Activated CD4-positive, alpha-beta memory T cell treated with anti-CD3 and anti-CD28 coated beads for 36 hours (primary cell): ENCODE measurements around the gene RBBP4. TPM values are rescaled to one million over a fixed set of nuclear protein-coding genes. Genes with fewer than 3 reads are reported as not detected.

Experiments
- CTCF ChIA-PET: fragments of 350-600 bp; sonication (Branson Sonifier 250); formaldehyde crosslinking; loops from one replicate; lab custom pipeline; 2021; ENCODE audit warnings: antibody characterized with exemption, inconsistent platforms; lab: Charles Lee
- POLR2A ChIA-PET: fragments of 350-600 bp; sonication (Branson Sonifier 250); formaldehyde crosslinking; loops from one replicate; lab custom pipeline; 2021; ENCODE audit warnings: antibody characterized with exemption; lab: Charles Lee
- DNase-seq: peaks from one replicate; pipeline ENCODE4 v3.0.0-alpha.2; 2020
- H3K27ac Mint-ChIP-seq: one replicate; pipeline ENCODE4 v1.8.0; 2021; ENCODE audit warnings: mixed read lengths
- H3K27me3 Mint-ChIP-seq: one replicate; pipeline ENCODE4 v1.8.0; 2021; ENCODE audit warnings: mixed read lengths
- H3K36me3 Mint-ChIP-seq: one replicate; pipeline ENCODE4 v1.8.0; 2021; ENCODE audit warnings: mixed read lengths
- H3K4me1 Mint-ChIP-seq: one replicate; pipeline ENCODE4 v1.8.0; 2021; ENCODE audit warnings: low read depth, mixed read lengths
- H3K4me3 Mint-ChIP-seq: one replicate; pipeline ENCODE4 v1.8.0; 2021; ENCODE audit warnings: mild to moderate bottlenecking, mixed read lengths
- H3K9me3 Mint-ChIP-seq: one replicate; pipeline ENCODE4 v1.8.0; 2021; ENCODE audit warnings: mixed read lengths
- intact Hi-C: fragments of 100-400 bp; cut with micrococcal nuclease; formaldehyde crosslinking; loops from one replicate; pipeline ENCODE4 v1.15.1; 2023
- total RNA-seq, 2 experiments: library from RNA; stranded (reverse); gene quantifications; one replicate each; pipeline ENCODE4 v1.2.3, GENCODE V29; 2021

RBBP4 gene
- total RNA-seq, 2 experiments from 2014 or later = 325 to 334 TPM

DNA sequence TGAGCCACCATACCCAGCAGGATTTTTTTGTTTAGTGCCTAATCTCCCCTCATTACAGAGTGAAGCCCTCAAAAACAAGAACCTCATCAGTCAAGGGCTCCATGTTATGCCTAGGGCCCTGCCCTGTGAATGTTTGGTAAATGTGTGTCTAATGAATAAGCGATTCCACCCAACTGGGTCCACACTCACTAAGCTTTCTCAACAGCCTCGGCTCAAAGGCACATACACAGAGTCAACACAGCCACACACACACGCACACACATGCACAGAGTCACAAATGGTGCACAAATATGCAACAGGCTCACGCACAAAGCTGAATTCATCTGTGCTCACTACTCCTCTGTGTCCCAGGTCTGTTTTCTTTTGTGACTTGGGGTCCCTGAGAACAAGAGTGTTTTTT lies 63.3 kb downstream of the RBBP4 start:
- no peak overlapping the region for H3K4me3 Mint-ChIP-seq

DNA sequence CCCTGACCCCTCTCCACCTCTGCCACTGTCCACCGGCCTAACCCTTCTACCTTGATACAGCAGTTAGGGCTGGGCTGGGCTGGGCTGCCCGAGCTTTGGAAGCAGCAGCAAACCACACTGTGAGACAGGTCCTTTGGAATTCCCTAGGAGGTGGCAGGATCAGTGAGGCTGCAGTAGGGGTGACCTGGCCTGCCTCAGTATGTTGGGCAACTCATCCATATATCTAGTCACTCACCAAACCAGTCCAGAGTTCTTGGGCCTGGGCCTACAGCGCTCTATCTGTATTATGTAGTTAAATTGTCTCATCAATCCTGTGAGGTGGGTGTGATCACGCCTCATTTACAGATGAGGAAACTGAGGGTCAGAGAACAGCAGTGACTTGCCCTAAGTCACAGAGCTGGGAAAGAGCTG lies 64.9 kb downstream of the RBBP4 start:
- Mint-ChIP-seq H3K27me3 (no peaks in the 10 kb centered on the region), H3K27ac (no peak overlapping the region), H3K4me1 (peaks cover 13% of the 10 kb centered on the region), H3K4me3 (no peak overlapping the region), H3K36me3 (no peaks in the 10 kb centered on the region), H3K9me3 (no peaks in the 10 kb centered on the region)
- ChIA-PET CTCF (interaction anchor here (1.8 kb wide), 1 partner anchor 57 kb away, joined by 9 read pairs; no protein-coding TSS in a partner anchor), POLR2A (no interaction called here)
- intact Hi-C loops = no loop called here
- DNase-seq = no peak

More for the DNA sequence above, 63.3 kb downstream of the RBBP4 start:
- H3K9me3 Mint-ChIP-seq = no peaks in the 10 kb centered on the region
- intact Hi-C loops = no loop called here
- H3K36me3 Mint-ChIP-seq = no peaks in the 10 kb centered on the region
- H3K4me1 Mint-ChIP-seq = peaks cover 13% of the 10 kb centered on the region
- no peak for DNase-seq
- ChIA-PET CTCF (interaction anchor here (0.6 to 6.4 kb wide), 4 partner anchors 15 to 532 kb away, joined by 3 to 221 read pairs (median 54); partner anchors contain the start of gene FNDC5), POLR2A (no interaction called here)
- H3K27me3 Mint-ChIP-seq = no peaks in the 10 kb centered on the region
- no peak overlapping the region for H3K27ac Mint-ChIP-seq

DNA sequence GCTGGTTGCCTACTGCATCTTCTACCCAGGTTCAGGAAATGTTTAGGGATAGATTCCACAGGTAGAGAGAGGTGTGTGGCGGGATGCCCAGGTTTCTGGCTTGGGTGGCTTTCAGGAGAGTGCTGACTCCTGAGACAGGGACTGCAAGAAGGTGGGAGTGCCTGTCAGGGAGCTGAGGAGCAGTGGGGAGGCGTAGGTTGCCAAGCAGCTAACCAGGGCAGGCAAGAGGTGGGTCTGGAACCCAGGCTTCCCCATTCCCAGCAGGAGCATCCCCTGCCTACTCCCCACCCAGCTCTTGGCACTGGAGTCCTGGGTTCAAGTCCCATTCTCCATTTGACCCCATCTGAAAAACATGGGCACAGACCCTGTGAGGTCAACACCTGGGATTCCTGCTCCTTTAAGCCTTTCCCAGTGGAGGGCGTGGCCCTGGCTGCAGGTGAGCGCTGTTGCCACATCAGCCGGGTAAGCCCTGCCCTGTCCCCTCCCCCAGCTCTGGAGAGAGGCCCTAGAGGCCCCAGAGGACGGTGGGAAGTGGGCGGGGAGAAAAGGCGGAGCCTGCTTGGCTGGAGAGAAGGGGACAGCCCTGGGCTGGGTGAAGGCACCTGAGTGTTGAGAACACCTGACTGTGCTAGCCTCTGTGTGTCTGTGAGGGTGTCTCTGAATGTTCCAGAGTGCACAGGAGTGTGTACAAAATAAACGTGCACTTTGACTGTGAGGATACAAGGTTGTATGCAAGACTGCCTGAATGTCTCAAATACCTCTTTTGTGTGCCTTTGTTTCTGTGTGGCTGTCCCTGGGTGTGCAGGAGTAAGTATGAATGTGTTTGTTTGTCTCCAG lies 65.5 kb downstream of the RBBP4 start:
- Mint-ChIP-seq H3K9me3 (no peaks in the 10 kb centered on the region), H3K36me3 (no peaks in the 10 kb centered on the region), H3K27me3 (no peaks in the 10 kb centered on the region), H3K27ac (no peak overlapping the region), H3K4me3 (no peak overlapping the region), H3K4me1 (peaks cover 13% of the 10 kb centered on the region)
- ChIA-PET POLR2A (no interaction called here), CTCF (interaction anchor here (1.8 kb wide), 1 partner anchor 56 kb away, joined by 9 read pairs; no protein-coding TSS in a partner anchor)
- DNase-seq = peak; percentile 85
- intact Hi-C loops = no loop called here

DNA sequence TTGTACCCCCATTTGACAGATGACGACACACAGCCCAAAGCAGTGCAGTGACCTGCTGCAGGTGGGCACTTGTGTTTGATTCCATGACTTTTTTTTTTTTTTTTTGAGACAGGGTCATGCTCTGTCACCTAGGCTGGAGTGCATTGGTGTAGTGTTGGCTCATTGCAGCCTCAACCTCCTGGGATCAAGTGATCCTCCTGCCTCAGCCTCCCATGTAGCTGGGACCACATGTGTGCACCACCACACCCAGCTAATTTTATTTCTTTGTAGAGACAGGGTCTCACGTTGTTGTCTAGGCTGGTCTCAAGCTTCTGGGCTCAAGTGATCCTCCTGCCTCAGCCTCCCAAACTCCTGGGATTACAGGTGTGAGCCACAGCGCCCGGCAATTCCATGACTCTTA lies 66.5 kb downstream of the RBBP4 start:
- Mint-ChIP-seq H3K36me3 (no peaks in the 10 kb centered on the region), H3K27ac (no peak overlapping the region), H3K4me1 (peaks cover 9% of the 10 kb centered on the region), H3K27me3 (no peaks in the 10 kb centered on the region), H3K9me3 (no peaks in the 10 kb centered on the region), H3K4me3 (no peak overlapping the region)
- intact Hi-C loops = no loop called here
- POLR2A ChIA-PET = no interaction called here
- CTCF ChIA-PET = no interaction called here
- no peak for DNase-seq

DNA sequence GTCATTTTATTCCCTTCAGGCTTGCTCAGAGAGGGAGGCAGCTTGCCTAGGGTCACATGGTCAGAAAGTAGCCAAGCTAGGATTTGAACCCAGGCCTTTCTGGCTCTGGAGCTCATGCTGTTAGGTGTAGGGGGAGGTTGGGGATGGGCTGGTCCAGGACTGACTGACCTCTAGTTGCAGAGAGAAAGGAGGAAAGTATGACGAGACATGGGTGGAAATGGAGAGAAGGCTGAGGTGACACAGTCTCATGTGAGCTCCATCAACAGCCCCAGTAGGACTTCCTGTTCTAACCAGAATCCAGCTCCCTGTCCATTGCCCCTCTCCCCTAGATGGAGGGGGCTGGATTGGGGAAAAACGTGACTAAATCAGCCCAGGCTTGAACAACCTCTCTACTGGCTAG lies 67.0 kb downstream of the RBBP4 start:
- H3K27me3 Mint-ChIP-seq = peaks cover 1% of the 10 kb centered on the region
- DNase-seq = no peak
- no peaks in the 10 kb centered on the region for H3K36me3 Mint-ChIP-seq
- H3K4me1 Mint-ChIP-seq = peaks cover 9% of the 10 kb centered on the region
- intact Hi-C loops = no loop called here
- POLR2A ChIA-PET = no interaction called here
- H3K9me3 Mint-ChIP-seq = no peaks in the 10 kb centered on the region
- CTCF ChIA-PET = interaction anchor here (0.7 kb wide), 1 partner anchor 9 kb away, joined by 3 read pairs; no protein-coding TSS in a partner anchor
- no peak overlapping the region for H3K27ac Mint-ChIP-seq
- no peak overlapping the region for H3K4me3 Mint-ChIP-seq

DNA sequence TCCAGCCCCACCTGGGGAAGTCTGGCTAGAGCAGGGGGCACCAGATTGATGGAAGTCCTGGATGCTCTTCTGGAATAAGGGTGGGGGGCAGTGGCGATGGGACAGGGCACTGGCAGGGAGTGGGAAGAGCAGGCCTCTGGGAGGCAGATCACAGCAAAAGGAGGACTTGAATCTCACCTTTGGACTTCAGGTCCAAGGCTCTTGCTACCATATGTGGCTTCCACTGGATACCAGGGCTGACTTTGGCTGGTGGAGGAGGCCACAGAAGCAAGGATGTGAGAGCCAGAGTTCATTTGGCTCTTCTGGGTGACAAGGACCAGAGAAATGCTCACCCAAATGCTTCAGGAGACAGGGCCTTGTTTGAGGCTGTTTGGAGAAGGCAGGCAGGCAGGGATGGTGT lies 67.5 kb downstream of the RBBP4 start:
- CTCF ChIA-PET = interaction anchor here (0.7 kb wide), 1 partner anchor 9 kb away, joined by 3 read pairs; no protein-coding TSS in a partner anchor
- H3K27ac Mint-ChIP-seq = no peak overlapping the region
- POLR2A ChIA-PET = no interaction called here
- peaks cover 9% of the 10 kb centered on the region for H3K4me1 Mint-ChIP-seq
- H3K27me3 Mint-ChIP-seq = peaks cover 1% of the 10 kb centered on the region
- no peaks in the 10 kb centered on the region for H3K9me3 Mint-ChIP-seq
- no peaks in the 10 kb centered on the region for H3K36me3 Mint-ChIP-seq
- intact Hi-C loops = no loop called here
- H3K4me3 Mint-ChIP-seq = no peak overlapping the region
- no peak for DNase-seq

DNA sequence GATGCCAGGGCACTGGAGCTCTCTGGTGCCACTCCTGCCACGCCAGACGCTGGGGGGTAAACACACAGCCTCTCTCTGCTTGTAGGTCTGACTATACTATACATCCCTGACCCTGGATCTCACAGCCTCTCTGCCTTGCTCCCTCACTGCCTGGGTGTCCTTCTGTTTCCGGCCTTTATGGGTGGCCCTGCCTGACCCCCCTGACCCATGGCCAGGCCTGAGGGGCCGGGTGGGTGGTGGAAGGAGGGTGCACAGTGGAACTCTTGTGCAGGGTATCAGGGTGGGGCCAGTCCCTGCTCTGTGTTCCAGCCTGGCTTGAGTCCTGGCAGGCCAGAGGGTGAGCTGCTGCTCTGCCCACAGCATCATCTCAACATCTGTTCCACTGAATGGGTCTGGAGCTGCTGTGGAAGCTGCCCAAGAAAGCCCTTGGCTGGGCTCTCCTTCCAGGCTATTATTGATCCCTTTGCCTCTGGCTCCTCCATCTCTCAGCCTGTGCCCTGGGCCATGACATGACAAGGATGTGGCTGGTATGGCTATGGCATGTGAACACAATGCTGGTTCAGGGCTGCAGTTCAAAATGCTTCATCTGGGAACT lies 68.8 kb downstream of the RBBP4 start:
- H3K4me1 Mint-ChIP-seq = peaks cover 9% of the 10 kb centered on the region
- H3K4me3 Mint-ChIP-seq = no peak overlapping the region
- CTCF ChIA-PET = interaction anchor here (1.4 kb wide), 1 partner anchor 53 kb away, joined by 3 read pairs; no protein-coding TSS in a partner anchor
- H3K36me3 Mint-ChIP-seq = no peaks in the 10 kb centered on the region
- DNase-seq = no peak
- no peak overlapping the region for H3K27ac Mint-ChIP-seq
- POLR2A ChIA-PET = no interaction called here
- intact Hi-C loops = no loop called here
- peaks cover 4% of the 10 kb centered on the region for H3K27me3 Mint-ChIP-seq
- H3K9me3 Mint-ChIP-seq = no peaks in the 10 kb centered on the region

DNA sequence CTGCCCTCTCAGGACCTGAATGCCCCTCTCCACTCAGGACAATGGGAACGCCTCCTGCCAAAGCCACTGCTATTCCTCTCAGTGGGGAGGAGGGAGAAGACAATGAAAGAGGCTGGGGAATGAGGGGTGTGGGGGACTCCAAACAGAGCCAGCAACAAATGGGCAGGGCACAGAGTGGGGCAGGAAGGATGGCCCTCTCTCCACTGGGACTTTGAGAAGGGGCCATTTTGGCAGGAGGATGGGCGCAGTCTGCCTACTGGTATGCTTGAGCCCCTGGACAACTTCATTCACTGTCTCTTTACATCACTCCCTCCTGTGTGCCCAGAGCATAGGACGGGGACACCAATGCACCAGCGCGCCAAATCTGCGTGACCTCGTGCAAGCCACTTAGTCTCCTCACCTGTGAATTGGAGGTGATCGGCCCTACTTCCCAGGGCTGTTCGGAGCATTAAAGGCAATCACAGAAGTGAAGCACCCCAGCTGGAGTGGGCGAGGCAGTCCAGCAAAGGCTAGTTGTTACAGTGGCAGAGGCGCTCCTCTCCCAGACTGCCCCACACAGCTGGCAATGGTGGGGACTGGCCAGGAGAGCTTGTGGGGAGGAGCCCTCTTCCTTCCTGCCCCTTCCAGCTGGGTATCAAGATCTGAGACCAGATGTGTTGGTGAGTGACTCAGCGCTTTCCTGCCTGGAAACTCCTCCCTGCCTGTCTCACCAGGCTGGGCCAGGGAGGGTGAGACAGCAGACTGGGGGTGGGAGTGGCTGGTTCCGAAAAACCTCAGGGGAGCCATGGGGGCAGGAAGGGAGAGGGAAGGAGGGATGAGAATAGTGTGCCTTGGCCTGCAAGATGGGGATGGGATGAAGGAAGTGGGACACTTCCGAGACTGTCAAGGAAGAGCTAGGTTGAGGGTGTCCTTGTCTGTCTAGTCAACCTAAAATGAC lies 73.9 kb downstream of the RBBP4 start:
- ChIA-PET POLR2A (no interaction called here), CTCF (interaction anchor here (2.2 kb wide), 1 partner anchor 13 kb away, joined by 8 read pairs; no protein-coding TSS in a partner anchor)
- no peaks in the 10 kb centered on the region for H3K9me3 Mint-ChIP-seq
- no peaks in the 10 kb centered on the region for H3K36me3 Mint-ChIP-seq
- intact Hi-C loops = no loop called here
- peaks cover 4% of the 10 kb centered on the region for H3K27me3 Mint-ChIP-seq
- H3K4me1 Mint-ChIP-seq = peaks cover 10% of the 10 kb centered on the region
- peak; percentile 52 for DNase-seq
- H3K4me3 Mint-ChIP-seq = no peak overlapping the region
- no peak overlapping the region for H3K27ac Mint-ChIP-seq

DNA sequence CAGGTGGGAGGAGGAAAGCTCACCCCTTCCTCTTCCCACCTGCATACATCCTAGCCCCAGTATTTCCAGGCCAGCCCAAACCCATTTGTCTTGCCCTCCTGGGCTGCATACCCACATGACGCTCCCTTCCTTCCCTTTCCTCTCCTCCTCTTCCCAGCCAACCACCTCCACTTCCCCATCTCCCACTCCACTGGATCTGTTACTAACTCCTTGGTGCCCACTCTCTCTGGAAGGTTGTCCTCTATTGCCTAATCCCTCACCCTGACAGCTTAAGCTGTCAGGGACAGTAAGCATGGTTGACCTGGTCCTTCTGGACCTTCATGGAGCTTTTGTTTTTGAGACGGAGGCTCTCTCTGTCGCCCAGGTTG lies 74.6 kb downstream of the RBBP4 start:
- intact Hi-C loops = no loop called here

DNA sequence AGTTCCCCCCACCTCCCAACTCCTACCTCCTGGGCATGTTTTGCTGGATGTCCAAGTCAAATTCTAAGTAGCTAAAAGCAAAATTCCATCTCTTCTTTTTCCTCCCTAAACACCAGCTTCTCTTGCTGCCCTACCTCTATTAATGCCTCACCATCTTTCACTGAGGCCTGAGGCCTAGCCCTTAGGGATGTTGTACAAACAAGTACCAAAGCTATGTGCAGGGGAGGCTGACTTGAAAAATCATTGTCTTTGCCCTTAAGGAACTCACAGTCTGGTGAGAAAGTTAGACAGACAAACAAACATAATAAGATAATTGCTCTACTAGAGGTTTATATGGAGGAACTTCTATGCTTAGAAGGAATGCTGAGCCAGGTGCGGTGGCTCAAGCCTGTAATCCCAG lies 76.9 kb downstream of the RBBP4 start:
- intact Hi-C loops = no loop called here
- ChIA-PET CTCF (interaction anchor here (1.4 to 4.3 kb wide), 3 partner anchors 15 to 149 kb away, joined by 6 to 28 read pairs (median 17); no protein-coding TSS in a partner anchor), POLR2A (interaction anchor here (0.6 kb wide), 1 partner anchor 56 kb away, joined by 3 read pairs; no protein-coding TSS in a partner anchor)
- Mint-ChIP-seq H3K27me3 (peaks cover 4% of the 10 kb centered on the region), H3K4me3 (no peak overlapping the region), H3K27ac (no peak overlapping the region), H3K4me1 (peaks cover 13% of the 10 kb centered on the region), H3K36me3 (no peaks in the 10 kb centered on the region), H3K9me3 (no peaks in the 10 kb centered on the region)
- no peak for DNase-seq

More for the DNA sequence above, 74.6 kb downstream of the RBBP4 start:
- no peaks in the 10 kb centered on the region for H3K9me3 Mint-ChIP-seq
- no peak overlapping the region for H3K27ac Mint-ChIP-seq
- H3K4me1 Mint-ChIP-seq = peaks cover 10% of the 10 kb centered on the region
- H3K36me3 Mint-ChIP-seq = no peaks in the 10 kb centered on the region
- CTCF ChIA-PET = interaction anchor here (2.2 kb wide), 1 partner anchor 13 kb away, joined by 8 read pairs; no protein-coding TSS in a partner anchor
- POLR2A ChIA-PET = no interaction called here
- no peak overlapping the region for H3K4me3 Mint-ChIP-seq
- H3K27me3 Mint-ChIP-seq = peaks cover 4% of the 10 kb centered on the region
- no peak for DNase-seq

DNA sequence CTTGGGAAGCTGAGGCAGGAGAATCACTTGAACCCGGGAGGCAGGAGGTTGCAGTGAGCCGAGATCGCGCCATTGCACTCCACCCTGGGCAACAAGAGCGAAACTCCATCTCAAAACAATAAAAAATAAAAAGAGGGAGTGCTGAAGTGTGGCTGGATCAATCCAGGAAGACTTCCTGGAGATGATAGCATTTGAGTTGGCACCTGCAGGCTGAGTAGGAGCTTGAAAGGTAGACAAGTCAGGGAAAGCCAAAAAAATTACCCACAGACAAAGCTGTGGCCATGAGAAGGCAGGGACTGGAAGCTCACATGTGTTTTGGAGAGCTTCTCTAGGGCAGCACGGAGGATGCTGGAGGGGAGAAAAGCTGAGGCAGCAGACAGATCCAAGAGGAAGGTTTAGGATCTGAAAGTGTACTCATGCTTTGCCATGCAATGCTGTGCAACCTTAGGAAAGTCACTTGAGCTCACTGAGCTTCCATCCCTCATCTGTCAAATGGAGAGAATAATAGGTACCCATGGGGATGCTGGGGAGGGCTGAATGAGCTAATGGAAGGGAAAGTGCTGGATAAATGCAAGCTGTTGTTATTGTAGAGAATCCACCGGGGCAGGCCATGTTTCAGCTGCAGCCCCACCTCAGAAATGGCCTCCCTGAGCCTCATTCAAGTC lies 77.5 kb downstream of the RBBP4 start:
- Mint-ChIP-seq H3K27me3 (peaks cover 3% of the 10 kb centered on the region), H3K4me3 (no peak overlapping the region), H3K9me3 (no peaks in the 10 kb centered on the region), H3K4me1 (peaks cover 13% of the 10 kb centered on the region), H3K27ac (no peak overlapping the region), H3K36me3 (no peaks in the 10 kb centered on the region)
- ChIA-PET CTCF (interaction anchor here (1.0 to 4.3 kb wide), 4 partner anchors 16 to 148 kb away, joined by 3 to 28 read pairs (median 12); no protein-coding TSS in a partner anchor), POLR2A (interaction anchor here (0.6 kb wide), 1 partner anchor 55 kb away, joined by 3 read pairs; no protein-coding TSS in a partner anchor)
- intact Hi-C loops = no loop called here
- DNase-seq = no peak
